ENCODE data around the gene CYLD. TPM values are rescaled to one million over a fixed set of nuclear protein-coding genes. Genes with fewer than 3 reads are reported as not detected.

The CYLD gene
- polyA plus RNA-seq, 1 experiment: 27.8 TPM

DNA sequence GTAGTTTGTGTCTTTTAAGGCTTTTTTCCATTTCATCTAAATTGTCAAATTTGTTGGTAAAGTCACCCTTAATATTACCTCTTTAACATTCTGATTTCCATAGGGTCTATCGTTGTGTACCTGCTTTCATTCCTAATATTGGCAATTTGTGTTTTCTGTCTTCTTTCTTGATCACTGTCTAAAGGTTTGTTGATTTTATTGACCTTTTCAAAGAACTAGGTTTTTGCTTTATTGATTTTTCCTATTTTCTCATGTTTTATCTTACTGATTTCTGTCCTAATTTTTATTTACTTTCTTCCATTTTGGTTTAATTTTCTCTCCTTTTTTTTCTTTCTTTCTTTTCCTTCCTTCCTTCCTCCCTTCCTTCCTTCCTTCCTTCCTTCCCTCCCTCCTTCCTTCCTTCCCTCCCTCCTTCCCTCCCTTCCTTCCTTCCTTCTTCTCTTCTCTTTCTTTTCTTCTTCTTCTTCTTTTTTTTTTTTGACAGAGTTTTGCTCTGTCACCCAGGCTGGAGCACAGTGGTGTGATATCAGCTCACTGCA is 86.3 kb downstream of the CYLD start:
- Histone ChIP-seq H3K4me3 (ENCODE audit: low read depth, low read length) (no peak overlapping the region), H3K27ac (ENCODE audit: low read depth, low read length) (no peak overlapping the region), H3K9me3 (ENCODE audit: control insufficient read depth, insufficient read depth, low read length) (no peaks in the 10 kb centered on the region), H3K27me3 (ENCODE audit: control insufficient read depth, insufficient read depth, low read length) (peaks cover 2% of the 10 kb centered on the region)
- no peak for DNase-seq (ENCODE audit: low read depth, low spot score)
- CTCF ChIA-PET: interaction anchor here (1.4 kb wide), 1 partner anchor 22 kb away, joined by 13 read pairs; no protein-coding TSS in a partner anchor
- TF ChIP-seq, protein P1, sequence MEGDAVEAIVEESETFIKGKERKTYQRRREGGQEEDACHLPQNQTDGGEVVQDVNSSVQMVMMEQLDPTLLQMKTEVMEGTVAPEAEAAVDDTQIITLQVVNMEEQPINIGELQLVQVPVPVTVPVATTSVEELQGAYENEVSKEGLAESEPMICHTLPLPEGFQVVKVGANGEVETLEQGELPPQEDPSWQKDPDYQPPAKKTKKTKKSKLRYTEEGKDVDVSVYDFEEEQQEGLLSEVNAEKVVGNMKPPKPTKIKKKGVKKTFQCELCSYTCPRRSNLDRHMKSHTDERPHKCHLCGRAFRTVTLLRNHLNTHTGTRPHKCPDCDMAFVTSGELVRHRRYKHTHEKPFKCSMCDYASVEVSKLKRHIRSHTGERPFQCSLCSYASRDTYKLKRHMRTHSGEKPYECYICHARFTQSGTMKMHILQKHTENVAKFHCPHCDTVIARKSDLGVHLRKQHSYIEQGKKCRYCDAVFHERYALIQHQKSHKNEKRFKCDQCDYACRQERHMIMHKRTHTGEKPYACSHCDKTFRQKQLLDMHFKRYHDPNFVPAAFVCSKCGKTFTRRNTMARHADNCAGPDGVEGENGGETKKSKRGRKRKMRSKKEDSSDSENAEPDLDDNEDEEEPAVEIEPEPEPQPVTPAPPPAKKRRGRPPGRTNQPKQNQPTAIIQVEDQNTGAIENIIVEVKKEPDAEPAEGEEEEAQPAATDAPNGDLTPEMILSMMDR (IDR thresholded peaks at IDR 0.05; ENCODE audit: low read depth, low read length): no peak
- POLR2A ChIA-PET: no interaction called here

GRCh38 chr16:50830698-50831097 is 88.8 kb downstream of the CYLD start:
- Histone ChIP-seq H3K9me3 (ENCODE audit: control insufficient read depth, insufficient read depth, low read length) (no peaks in the 10 kb centered on the region), H3K4me3 (ENCODE audit: low read depth, low read length) (no peak overlapping the region), H3K27me3 (ENCODE audit: control insufficient read depth, insufficient read depth, low read length) (peaks cover 2% of the 10 kb centered on the region), H3K27ac (ENCODE audit: low read depth, low read length) (no peak overlapping the region)
- ChIA-PET CTCF (interaction anchor here (1.6 kb wide), 2 partner anchors 24 kb away, joined by 7 read pairs; no protein-coding TSS in a partner anchor), POLR2A (no interaction called here)
- DNase-seq (ENCODE audit: low read depth, low spot score): no peak
- TF ChIP-seq, protein P1 (IDR thresholded peaks at IDR 0.05; ENCODE audit: low read depth, low read length): no peak

DNA sequence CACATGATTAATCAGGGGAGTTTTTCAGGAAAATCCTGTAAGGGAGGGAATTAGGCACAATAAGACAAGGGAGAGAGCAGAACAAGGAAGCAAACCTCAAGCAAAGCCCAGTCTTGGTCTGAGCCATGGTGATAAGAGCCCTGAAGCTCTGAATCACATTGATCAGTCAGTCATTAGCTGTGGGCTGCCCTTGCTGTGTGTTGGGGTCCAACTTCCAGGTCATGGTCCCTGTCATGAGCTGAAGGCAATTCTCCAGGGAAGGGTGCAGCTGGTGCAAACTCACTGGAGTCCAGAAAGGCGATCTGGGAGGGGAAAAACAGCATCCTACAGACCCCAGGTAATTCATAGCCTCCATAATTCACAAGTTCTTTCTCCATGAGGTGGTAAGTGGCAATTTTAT is 89.9 kb downstream of the CYLD start:
- Histone ChIP-seq H3K27me3 (ENCODE audit: control insufficient read depth, insufficient read depth, low read length) (peaks cover 2% of the 10 kb centered on the region), H3K9me3 (ENCODE audit: control insufficient read depth, insufficient read depth, low read length) (no peaks in the 10 kb centered on the region), H3K27ac (ENCODE audit: low read depth, low read length) (no peak overlapping the region), H3K4me3 (ENCODE audit: low read depth, low read length) (no peak overlapping the region)
- TF ChIP-seq, protein P1 (IDR thresholded peaks at IDR 0.05; ENCODE audit: low read depth, low read length): no peak
- no peak for DNase-seq (ENCODE audit: low read depth, low spot score)
- POLR2A ChIA-PET: no interaction called here
- CTCF ChIA-PET: interaction anchor here (0.7 to 1.6 kb wide), 2 partner anchors 26 to 160 kb away, joined by 3 to 7 read pairs; no protein-coding TSS in a partner anchor

DNA sequence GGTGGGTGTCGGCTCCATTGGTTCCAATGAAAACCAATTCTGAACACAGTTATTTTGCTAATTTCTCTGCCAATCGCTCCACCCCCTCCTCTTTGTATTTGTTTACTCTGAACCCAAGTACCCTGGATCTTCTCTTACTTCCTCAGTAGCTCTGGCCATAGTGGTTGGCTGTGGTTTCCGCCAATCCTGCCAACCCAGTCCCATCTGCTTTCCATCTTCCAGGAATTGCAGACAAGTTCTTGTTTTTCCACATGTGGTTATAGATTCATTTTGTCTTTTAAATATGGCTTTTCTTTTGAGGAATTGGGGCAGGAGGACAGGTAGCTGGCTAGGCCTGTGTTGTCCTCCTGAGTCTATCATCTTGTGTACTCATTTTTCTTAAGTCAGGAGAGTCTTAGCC is 92.0 kb downstream of the CYLD start:
- ChIA-PET POLR2A (no interaction called here), CTCF (interaction anchor here (3.7 kb wide), 1 partner anchor 28 kb away, joined by 16 read pairs; no protein-coding TSS in a partner anchor)
- no peak for DNase-seq (ENCODE audit: low read depth, low spot score)
- Histone ChIP-seq H3K4me3 (ENCODE audit: low read depth, low read length) (no peak overlapping the region), H3K27ac (ENCODE audit: low read depth, low read length) (no peak overlapping the region), H3K27me3 (ENCODE audit: control insufficient read depth, insufficient read depth, low read length) (no peaks in the 10 kb centered on the region), H3K9me3 (ENCODE audit: control insufficient read depth, insufficient read depth, low read length) (no peaks in the 10 kb centered on the region)
- TF ChIP-seq, protein P1 (IDR thresholded peaks at IDR 0.05; ENCODE audit: low read depth, low read length): no peak

GRCh38 chr16:50834701-50835100 is 92.8 kb downstream of the CYLD start:
- no peak overlapping the region for H3K27ac ChIP-seq (ENCODE audit: low read depth, low read length)
- ChIA-PET POLR2A (no interaction called here), CTCF (interaction anchor here (3.7 kb wide), 1 partner anchor 28 kb away, joined by 16 read pairs; no protein-coding TSS in a partner anchor)
- no peaks in the 10 kb centered on the region for H3K9me3 ChIP-seq (ENCODE audit: control insufficient read depth, insufficient read depth, low read length)
- no peak overlapping the region for H3K4me3 ChIP-seq (ENCODE audit: low read depth, low read length)
- no peaks in the 10 kb centered on the region for H3K27me3 ChIP-seq (ENCODE audit: control insufficient read depth, insufficient read depth, low read length)
- TF ChIP-seq, protein P1 (IDR thresholded peaks at IDR 0.05; ENCODE audit: low read depth, low read length): no peak
- no peak for DNase-seq (ENCODE audit: low read depth, low spot score)

Data from AG04450 (cell line).